Measurements from ENCODE around the gene TMEM143. TPM values are rescaled to one million over a fixed set of nuclear protein-coding genes. Genes with fewer than 3 reads are reported as not detected.
A peak's percentile ranks its signal among the peaks of the same experiment; 100 is the strongest.

Gene TMEM143
- total RNA-seq, 1 donor from 2014 or later: 8.5 TPM

DNA sequence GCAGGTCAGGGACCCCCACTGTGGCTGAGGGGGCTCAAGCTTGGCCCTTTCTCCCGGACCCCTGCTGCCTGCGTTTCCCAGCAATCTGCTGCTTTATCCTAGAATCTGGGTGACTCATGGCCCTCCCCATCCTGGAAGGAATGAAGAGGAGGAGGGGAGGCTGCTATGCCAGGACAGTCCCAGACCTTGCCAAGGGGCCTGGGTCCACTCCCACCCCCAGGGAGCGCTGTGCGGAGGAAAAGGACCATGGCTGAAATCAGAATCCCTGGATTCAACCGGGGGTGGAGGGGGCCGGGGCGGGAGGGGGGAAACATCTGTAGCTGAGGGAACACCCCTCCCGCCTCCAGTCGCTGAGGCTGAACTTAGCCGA lies 73.4 kb downstream of the TMEM143 start:
- H3K27me3 Mint-ChIP-seq (ENCODE audit: unreplicated experiment): peaks cover 7% of the 10 kb centered on the region

DNA sequence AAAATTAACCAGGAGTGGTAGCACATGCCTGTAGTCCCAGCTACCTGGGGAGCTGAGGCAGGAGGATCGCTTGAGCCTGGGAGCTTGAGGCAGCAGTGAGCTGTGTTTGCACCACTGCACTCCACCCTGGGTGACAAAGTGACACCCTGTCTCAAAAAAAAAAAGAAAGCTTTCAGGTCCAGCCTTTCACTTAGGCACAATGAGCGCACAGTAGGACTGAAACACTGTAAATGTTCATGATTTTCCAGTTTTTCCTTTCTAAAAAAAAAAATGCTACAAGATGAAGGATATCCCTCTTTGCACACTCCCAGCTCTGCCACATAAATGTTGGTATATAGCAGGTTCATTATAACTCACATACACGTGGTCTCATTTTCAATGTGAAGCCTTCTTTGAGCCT lies 76.0 kb downstream of the TMEM143 start:
- H3K9me3 Mint-ChIP-seq (ENCODE audit: unreplicated experiment): no peaks in the 10 kb centered on the region
- TF ChIP-seq, protein P1, sequence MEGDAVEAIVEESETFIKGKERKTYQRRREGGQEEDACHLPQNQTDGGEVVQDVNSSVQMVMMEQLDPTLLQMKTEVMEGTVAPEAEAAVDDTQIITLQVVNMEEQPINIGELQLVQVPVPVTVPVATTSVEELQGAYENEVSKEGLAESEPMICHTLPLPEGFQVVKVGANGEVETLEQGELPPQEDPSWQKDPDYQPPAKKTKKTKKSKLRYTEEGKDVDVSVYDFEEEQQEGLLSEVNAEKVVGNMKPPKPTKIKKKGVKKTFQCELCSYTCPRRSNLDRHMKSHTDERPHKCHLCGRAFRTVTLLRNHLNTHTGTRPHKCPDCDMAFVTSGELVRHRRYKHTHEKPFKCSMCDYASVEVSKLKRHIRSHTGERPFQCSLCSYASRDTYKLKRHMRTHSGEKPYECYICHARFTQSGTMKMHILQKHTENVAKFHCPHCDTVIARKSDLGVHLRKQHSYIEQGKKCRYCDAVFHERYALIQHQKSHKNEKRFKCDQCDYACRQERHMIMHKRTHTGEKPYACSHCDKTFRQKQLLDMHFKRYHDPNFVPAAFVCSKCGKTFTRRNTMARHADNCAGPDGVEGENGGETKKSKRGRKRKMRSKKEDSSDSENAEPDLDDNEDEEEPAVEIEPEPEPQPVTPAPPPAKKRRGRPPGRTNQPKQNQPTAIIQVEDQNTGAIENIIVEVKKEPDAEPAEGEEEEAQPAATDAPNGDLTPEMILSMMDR (IDR thresholded peaks at IDR 0.05; ENCODE audit: unreplicated experiment): no peak
- H3K36me3 Mint-ChIP-seq (ENCODE audit: low read depth, unreplicated experiment): peaks cover 44% of the 10 kb centered on the region
- H3K27me3 Mint-ChIP-seq (ENCODE audit: unreplicated experiment): peaks cover 3% of the 10 kb centered on the region
- H3K4me3 Mint-ChIP-seq (ENCODE audit: unreplicated experiment): no peak overlapping the region
- no peak for DNase-seq (ENCODE audit: low spot score)
- no peak overlapping the region for H3K27ac Mint-ChIP-seq (ENCODE audit: unreplicated experiment)
- H3K4me1 Mint-ChIP-seq (ENCODE audit: unreplicated experiment): peaks cover 6% of the 10 kb centered on the region

More for the DNA sequence above, 73.4 kb downstream of the TMEM143 start:
- TF ChIP-seq, protein P1 (IDR thresholded peaks at IDR 0.05; ENCODE audit: unreplicated experiment): no peak
- H3K27ac Mint-ChIP-seq (ENCODE audit: unreplicated experiment): no peak overlapping the region
- peaks cover 22% of the 10 kb centered on the region for H3K36me3 Mint-ChIP-seq (ENCODE audit: low read depth, unreplicated experiment)
- H3K4me3 Mint-ChIP-seq (ENCODE audit: unreplicated experiment): no peak overlapping the region
- no peaks in the 10 kb centered on the region for H3K9me3 Mint-ChIP-seq (ENCODE audit: unreplicated experiment)
- DNase-seq (ENCODE audit: low spot score): peak; percentile 61
- peaks cover under 1% of the 10 kb centered on the region for H3K4me1 Mint-ChIP-seq (ENCODE audit: unreplicated experiment)

DNA sequence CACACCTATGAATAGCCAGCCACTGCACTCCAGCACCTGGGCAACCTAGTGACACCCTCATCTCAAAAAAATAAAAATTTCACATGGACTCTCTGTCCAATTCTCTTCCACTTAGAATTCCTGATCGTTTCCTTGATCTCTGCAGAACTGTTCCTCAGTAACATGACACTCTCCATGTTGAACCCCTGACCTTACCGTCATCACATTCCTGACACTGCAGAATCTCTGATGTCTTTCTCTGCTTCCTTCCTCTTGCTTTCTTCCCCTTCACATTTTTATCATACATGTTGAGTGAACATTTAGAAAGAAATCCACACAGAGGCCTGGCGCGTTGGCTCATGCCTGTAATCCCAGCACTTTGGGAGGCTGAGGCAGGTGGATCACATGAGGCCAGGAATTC lies 78.8 kb downstream of the TMEM143 start:
- Mint-ChIP-seq H3K9me3 (ENCODE audit: unreplicated experiment) (no peaks in the 10 kb centered on the region), H3K27ac (ENCODE audit: unreplicated experiment) (no peak overlapping the region), H3K36me3 (ENCODE audit: low read depth, unreplicated experiment) (peaks cover 45% of the 10 kb centered on the region), H3K4me3 (ENCODE audit: unreplicated experiment) (peak overlapping the region; percentile 81), H3K4me1 (ENCODE audit: unreplicated experiment) (peaks cover 6% of the 10 kb centered on the region), H3K27me3 (ENCODE audit: unreplicated experiment) (peaks cover 1% of the 10 kb centered on the region)
- DNase-seq (ENCODE audit: low spot score): no peak
- TF ChIP-seq, protein P1 (IDR thresholded peaks at IDR 0.05; ENCODE audit: unreplicated experiment): no peak

DNA sequence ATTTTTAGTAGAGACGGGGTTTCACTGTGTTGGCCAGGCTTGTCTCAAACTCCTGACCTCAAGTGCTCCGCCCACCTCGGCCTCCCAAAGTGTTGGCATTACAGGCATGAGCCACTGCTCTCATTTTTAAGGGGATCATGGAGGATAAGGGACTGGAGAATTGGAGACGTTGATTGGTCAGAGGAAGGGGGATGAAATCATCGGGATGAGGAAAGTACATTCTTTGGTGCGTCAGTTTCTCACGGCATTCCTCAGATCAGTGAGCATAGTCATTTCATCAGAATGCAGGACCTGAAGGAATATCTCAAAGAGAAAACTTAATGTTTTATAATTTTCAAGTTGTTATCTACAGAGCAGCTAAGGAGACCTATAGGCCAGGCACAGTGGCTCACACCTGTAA lies 79.8 kb downstream of the TMEM143 start:
- Mint-ChIP-seq H3K27ac (ENCODE audit: unreplicated experiment) (peak overlapping the region; percentile 8), H3K4me3 (ENCODE audit: unreplicated experiment) (peak overlapping the region; percentile 60), H3K36me3 (ENCODE audit: low read depth, unreplicated experiment) (peaks cover 40% of the 10 kb centered on the region)

More for the DNA sequence above, 79.8 kb downstream of the TMEM143 start:
- Mint-ChIP-seq H3K4me1 (ENCODE audit: unreplicated experiment) (peaks cover 6% of the 10 kb centered on the region), H3K9me3 (ENCODE audit: unreplicated experiment) (no peaks in the 10 kb centered on the region), H3K27me3 (ENCODE audit: unreplicated experiment) (peaks cover 1% of the 10 kb centered on the region)
- TF ChIP-seq, protein P1 (IDR thresholded peaks at IDR 0.05; ENCODE audit: unreplicated experiment): no peak
- no peak for DNase-seq (ENCODE audit: low spot score)

Other genes starting within 250 kb of the TMEM143 start
- gene LIG1, start 193.6 kb downstream of the TMEM143 start, total RNA-seq (ENCODE audit: unreplicated experiment): 51.5 TPM
- gene ZSWIM9, start 193.3 kb downstream of the TMEM143 start, total RNA-seq (ENCODE audit: unreplicated experiment): 8.8 TPM
- 210 TPM for gene CARD8, start 108.0 kb downstream of the TMEM143 start, total RNA-seq (ENCODE audit: unreplicated experiment)
- gene ZNF114, start 93.9 kb downstream of the TMEM143 start, total RNA-seq (ENCODE audit: unreplicated experiment): 12.2 TPM
- 10.0 TPM for gene EMP3, start 38.4 kb downstream of the TMEM143 start, total RNA-seq (ENCODE audit: unreplicated experiment)
- gene SYNGR4, start 427 bp upstream of the TMEM143 start, total RNA-seq (ENCODE audit: unreplicated experiment): not detected
- 325 TPM for gene KDELR1, start 27.6 kb upstream of the TMEM143 start, total RNA-seq (ENCODE audit: unreplicated experiment)
- 25.2 TPM for gene GRIN2D, start 29.7 kb upstream of the TMEM143 start, total RNA-seq (ENCODE audit: unreplicated experiment)
- 38.4 TPM for gene GRWD1, start 82.0 kb upstream of the TMEM143 start, total RNA-seq (ENCODE audit: unreplicated experiment)
- gene KCNJ14, start 91.6 kb upstream of the TMEM143 start, total RNA-seq (ENCODE audit: unreplicated experiment): 0.95 TPM
- gene CYTH2, start 105.4 kb upstream of the TMEM143 start, total RNA-seq (ENCODE audit: unreplicated experiment): 165 TPM
- gene LMTK3, start 147.9 kb upstream of the TMEM143 start, total RNA-seq (ENCODE audit: unreplicated experiment): 3.0 TPM
- 0.62 TPM for gene SULT2B1, start 188.2 kb upstream of the TMEM143 start, total RNA-seq (ENCODE audit: unreplicated experiment)
- not detected for gene SPACA4, start 242.8 kb upstream of the TMEM143 start, total RNA-seq (ENCODE audit: unreplicated experiment)